A549 (cell line): Measurements from ENCODE around the gene SRRM2. TPM values are rescaled to one million over a fixed set of nuclear protein-coding genes. Genes with fewer than 3 reads are reported as not detected.
A peak's percentile ranks its signal among the peaks of the same experiment; 100 is the strongest.

Source experiments
- ATAC-seq, 2 experiments: fragments of 200-7000 bp in 1 of 2; fragments of >200 bp in 1 of 2; cut with Nextera tagmentation in 1 of 2; cut with Tn5 transposase in 1 of 2; 3 replicates each; pipeline versions ENCODE4 v1.8.0 to v1.9.1; 2018 to 2020; ENCODE audit warnings: mild to moderate bottlenecking in 1 of 2, moderate library complexity in 1 of 2
- CTCF ChIA-PET: fragments of 300-600 bp; sonication (Branson Sonifier 250); formaldehyde crosslinking; extraction: SDS; loops from one replicate; lab custom pipeline; 2021; ENCODE audit warnings: antibody characterized with exemption, inconsistent platforms; lab: Yijun Ruan, JAX
- POLR2A ChIA-PET: fragments of 350-600 bp; formaldehyde crosslinking; extraction: SDS; loops from one replicate; lab custom pipeline; 2021; ENCODE audit warnings: antibody characterized with exemption, inconsistent platforms; lab: Yijun Ruan, JAX
- DNase-seq, 2 experiments: peaks; one replicate each; pipeline versions ENCODE4 v3.0.0 to v3.0.0-alpha.2; 2011 to 2016; ENCODE audit warnings: low read depth in 1 of 2, low spot score in 1 of 2
- FAIRE-seq: peaks from 2 replicates; lab custom pipeline; 2011; peaks lifted over from hg19 to GRCh38; lab: Jason Lieb, UNC
- H3K27ac ChIP-seq, 2 experiments: fragments of >200 bp; sonication (Bioruptor Twin); formaldehyde crosslinking; 3 replicates each; pipeline ENCODE4 v1.5.1; 2016 to 2017
- H3K4me1 ChIP-seq: fragments of >200 bp; sonication (Bioruptor Twin); formaldehyde crosslinking; 3 replicates; pipeline ENCODE4 v1.6.1; 2016
- H3K4me2 ChIP-seq: fragments of >200 bp; sonication (Bioruptor Twin); formaldehyde crosslinking; 3 replicates; pipeline ENCODE4 v1.6.1; 2016
- H3K4me3 ChIP-seq: fragments of >200 bp; sonication (Bioruptor Twin); formaldehyde crosslinking; 3 replicates; pipeline ENCODE4 v1.5.1; 2016
- H3K9me3 ChIP-seq: fragments of >200 bp; sonication (Bioruptor Twin); formaldehyde crosslinking; 3 replicates; pipeline ENCODE4 v1.6.1; 2016
- CBX8 ChIP-seq: fragments of 200-600 bp; sonication (generic); IDR thresholded peaks from 2 replicates; pipeline ENCODE4 v1.6.1; 2016
- CEBPB ChIP-seq, 2 experiments: fragments of >200 bp in 1 of 2; sonication (Bioruptor Twin) in 1 of 2; formaldehyde crosslinking in 1 of 2; IDR thresholded peaks; 2 replicates each; pipeline ENCODE4 v1.6.1; 2012 to 2016
- E2F6 ChIP-seq: IDR thresholded peaks from 2 replicates; pipeline ENCODE4 v1.6.1; 2012; ENCODE audit warnings: low read depth, borderline replicate concordance
- JUNB ChIP-seq: fragments of >200 bp; sonication (Bioruptor Twin); formaldehyde crosslinking; IDR thresholded peaks from 2 replicates; pipeline ENCODE4 v1.6.1; 2016
- KDM5A ChIP-seq: fragments of 200-600 bp; sonication (generic); IDR thresholded peaks from 2 replicates; pipeline ENCODE4 v1.6.1; 2016; ENCODE audit warnings: antibody characterized with exemption, mild to moderate bottlenecking
- NFE2L2 ChIP-seq: fragments of 150-350 bp; conservative IDR thresholded peaks from 2 replicates; pipeline ENCODE4 v1.6.1; 2014; ENCODE audit warnings: low read length
- POLR2A ChIP-seq: IDR thresholded peaks from 2 replicates; pipeline ENCODE4 v1.6.1; 2012; ENCODE audit warnings: mild to moderate bottlenecking, low read length
- TFCP2L1 ChIP-seq: fragments of 250-450 bp; sonication (Bioruptor Pico); IDR thresholded peaks from 2 replicates; pipeline ENCODE4 v1.5.0; 2021; ENCODE audit warnings: mild to moderate bottlenecking
- ZC3H11A ChIP-seq: fragments of 450-650 bp; IDR thresholded peaks from 2 replicates; pipeline ENCODE4 v1.6.1; 2014; ENCODE audit warnings: antibody characterized with exemption, mild to moderate bottlenecking
- ZFP36 ChIP-seq: fragments of 450-650 bp; IDR thresholded peaks from 2 replicates; pipeline ENCODE4 v1.6.1; 2014; ENCODE audit warnings: borderline replicate concordance; ENCODE audit not compliant: partially characterized antibody
- ZSCAN20 ChIP-seq: fragments of 250-450 bp; sonication (Bioruptor Pico); IDR thresholded peaks from 2 replicates; pipeline ENCODE4 v1.8.0; 2022; ENCODE audit warnings: mild to moderate bottlenecking, moderate library complexity
- WGBS: methylation state at CpG from one replicate; pipeline ENCODE4 v1.1.6; 2017; ENCODE audit errors: missing lambda C conversion rate; 5-methylcytosine and 5-hydroxymethylcytosine counted together
- polyA plus RNA-seq, 4 experiments: library from polyadenylated mRNA; depleted of rRNA in 3 of 4; stranded (reverse); fragments of >200 nt; fragmentation: RNase III in 1 of 4; extraction: RNeasy Plus Mini Kit Qiagen cat#74134 plus additional on column Dnase treatment in 1 of 4; gene quantifications; 2 replicates in 3 of 4; 3 replicates in 1 of 4; pipeline ENCODE4 v1.2.3, GENCODE V29; 2011 to 2017
- TF ChIP-seq, protein P1 (sequence below): fragments of >200 bp; sonication (Bioruptor Twin); formaldehyde crosslinking; IDR thresholded peaks from 3 replicates; pipeline ENCODE4 v1.6.1; 2016
- TF ChIP-seq, protein P2 (sequence below): fragments of >200 bp; sonication (Bioruptor Twin); formaldehyde crosslinking; IDR thresholded peaks from 3 replicates; pipeline ENCODE4 v1.5.1; 2016

SRRM2 gene
- polyA plus RNA-seq, 2 of the 4 experiments (the other 2 are of a cell fraction) = 167 to 512 TPM

GRCh38 chr16:2777903-2778629, 25.6 kb downstream of the SRRM2 start:
- FAIRE-seq (no peak), ATAC-seq (peak in 1 of 2 experiments; percentile 38; a peak in 3 of 6 replicates), DNase-seq (no peak)
- Histone ChIP-seq H3K4me3 (peak overlapping the region; percentile 95), H3K4me2 (peak overlapping the region; percentile 96), H3K4me1 (peaks cover 24% of the 10 kb centered on the region), H3K9me3 (no peaks in the 10 kb centered on the region), H3K27ac (peak overlapping the region; percentile 99 to 100)
- CTCF ChIA-PET = interaction anchor here (1.0 to 3.2 kb wide), 6 partner anchors 9 to 90 kb away, joined by 3 to 11 read pairs (median 8); partner anchors contain the start of gene PRSS33
- POLR2A ChIA-PET = interaction anchor here (1.0 to 2.1 kb wide), 3 partner anchors 9 to 90 kb away, joined by 3 to 11 read pairs (median 4); partner anchors contain the start of gene SRRM2
- TF ChIP-seq CEBPB (IDR thresholded peaks at IDR 0.05) (no peak), E2F6 (0 out of 2 replicates have a peak, but pooled peaks have one; percentile 25), POLR2A (peak; percentile 11; the same call in 1 of the 2 replicates), ZC3H11A (no peak)
- TF ChIP-seq, protein P1, sequence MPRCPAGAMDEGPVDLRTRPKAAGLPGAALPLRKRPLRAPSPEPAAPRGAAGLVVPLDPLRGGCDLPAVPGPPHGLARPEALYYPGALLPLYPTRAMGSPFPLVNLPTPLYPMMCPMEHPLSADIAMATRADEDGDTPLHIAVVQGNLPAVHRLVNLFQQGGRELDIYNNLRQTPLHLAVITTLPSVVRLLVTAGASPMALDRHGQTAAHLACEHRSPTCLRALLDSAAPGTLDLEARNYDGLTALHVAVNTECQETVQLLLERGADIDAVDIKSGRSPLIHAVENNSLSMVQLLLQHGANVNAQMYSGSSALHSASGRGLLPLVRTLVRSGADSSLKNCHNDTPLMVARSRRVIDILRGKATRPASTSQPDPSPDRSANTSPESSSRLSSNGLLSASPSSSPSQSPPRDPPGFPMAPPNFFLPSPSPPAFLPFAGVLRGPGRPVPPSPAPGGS = peak; percentile 39; the same call in 1 of the 3 replicates
- 37% methylated on average over 21 of the region's 27 CpGs for WGBS

DNA sequence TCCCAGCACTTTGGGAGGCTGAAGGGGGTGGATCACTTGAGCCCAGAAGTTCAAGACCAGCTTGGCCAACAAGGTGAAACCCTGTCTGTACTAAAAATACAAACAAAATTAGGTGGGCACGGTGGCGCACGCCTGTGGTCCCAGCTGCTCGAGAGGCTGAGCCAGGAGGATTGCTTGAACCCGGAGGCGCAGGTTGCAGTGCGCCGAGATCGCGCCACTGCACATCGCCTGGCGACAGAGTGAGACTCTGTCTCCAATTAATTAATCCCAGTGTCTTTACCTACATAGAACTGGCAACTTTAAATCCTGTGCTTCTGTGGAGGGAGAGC, 26.2 kb downstream of the SRRM2 start:
- POLR2A ChIA-PET = interaction anchor here (1.0 to 2.1 kb wide), 2 partner anchors 26 to 90 kb away, joined by 4 to 11 read pairs; partner anchors contain the start of gene SRRM2
- peak overlapping the region; percentile 95; the same call in 2 of the 3 replicates for H3K4me3 ChIP-seq
- DNase-seq (no peak), ATAC-seq (no peak), FAIRE-seq (no peak)
- peaks cover 19% of the 10 kb centered on the region for H3K4me1 ChIP-seq
- H3K27ac ChIP-seq = peak overlapping the region in 1 of 2 experiments; percentile 100; a peak in 4 of 6 replicates
- CTCF ChIA-PET = interaction anchor here (1.0 to 3.2 kb wide), 6 partner anchors 9 to 90 kb away, joined by 3 to 11 read pairs (median 8); partner anchors contain the start of gene PRSS33
- TF ChIP-seq CEBPB (IDR thresholded peaks at IDR 0.05) (no peak), POLR2A (peak; percentile 2; the same call in 1 of the 2 replicates)
- no peaks in the 10 kb centered on the region for H3K9me3 ChIP-seq
- peak overlapping the region; percentile 96 for H3K4me2 ChIP-seq
- WGBS = 97% methylated on average over 12 of the region's 12 CpGs

DNA sequence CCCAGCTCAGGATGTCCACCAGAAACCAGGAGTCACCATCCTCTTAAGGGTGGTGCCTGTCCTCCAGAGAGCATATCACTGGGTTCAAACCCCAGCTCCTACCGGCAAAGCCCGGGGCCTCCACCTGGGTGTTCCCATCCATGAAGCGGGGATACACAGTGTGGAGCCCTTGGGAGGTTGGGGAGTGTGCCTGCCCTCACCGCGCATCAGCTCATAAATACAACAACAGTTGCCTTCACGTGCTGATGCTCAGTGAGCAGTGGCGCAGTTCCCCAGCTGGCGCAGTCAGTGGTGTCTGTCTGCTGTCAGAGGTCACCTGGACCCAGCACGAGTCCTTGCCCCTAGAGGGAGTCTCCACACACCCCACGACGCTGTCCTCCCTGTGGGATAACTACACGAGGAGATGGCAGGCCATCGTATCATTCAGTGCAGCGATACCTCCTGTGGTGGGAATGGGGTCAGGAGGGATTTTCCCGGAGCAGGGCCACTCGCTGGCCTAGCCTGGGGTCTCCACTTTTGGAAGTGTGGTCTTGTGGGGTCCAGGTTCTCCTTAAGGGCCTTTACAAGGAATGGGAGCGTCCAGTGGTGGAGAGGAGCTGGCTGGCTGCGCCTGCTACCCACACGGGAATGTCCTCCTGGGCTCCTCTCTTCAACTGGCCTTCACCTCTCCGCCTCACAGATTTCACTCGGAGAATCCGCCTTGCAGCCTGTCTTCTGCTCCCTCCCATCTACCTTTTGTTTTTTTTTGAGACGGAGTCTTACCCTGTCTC, 26.9 kb downstream of the SRRM2 start:
- POLR2A ChIA-PET = interaction anchor here (1.0 to 2.1 kb wide), 2 partner anchors 27 to 89 kb away, joined by 4 to 11 read pairs; partner anchors contain the start of gene SRRM2

GRCh38 chr16:2779978-2780898, 27.8 kb downstream of the SRRM2 start:
- WGBS = 78% methylated on average over 17 of the region's 17 CpGs
- H3K4me3 ChIP-seq = no peak overlapping the region
- POLR2A ChIA-PET = no interaction called here
- no peak overlapping the region for H3K27ac ChIP-seq
- no peak for TF ChIP-seq TFCP2L1
- TF ChIP-seq JUNB = no peak
- TF ChIP-seq KDM5A = no peak
- no peak for TF ChIP-seq ZC3H11A
- no peak for TF ChIP-seq CBX8
- TF ChIP-seq ZSCAN20 (CRISPR knock-in tag) = no peak
- no peak for TF ChIP-seq NFE2L2
- TF ChIP-seq, protein P2, sequence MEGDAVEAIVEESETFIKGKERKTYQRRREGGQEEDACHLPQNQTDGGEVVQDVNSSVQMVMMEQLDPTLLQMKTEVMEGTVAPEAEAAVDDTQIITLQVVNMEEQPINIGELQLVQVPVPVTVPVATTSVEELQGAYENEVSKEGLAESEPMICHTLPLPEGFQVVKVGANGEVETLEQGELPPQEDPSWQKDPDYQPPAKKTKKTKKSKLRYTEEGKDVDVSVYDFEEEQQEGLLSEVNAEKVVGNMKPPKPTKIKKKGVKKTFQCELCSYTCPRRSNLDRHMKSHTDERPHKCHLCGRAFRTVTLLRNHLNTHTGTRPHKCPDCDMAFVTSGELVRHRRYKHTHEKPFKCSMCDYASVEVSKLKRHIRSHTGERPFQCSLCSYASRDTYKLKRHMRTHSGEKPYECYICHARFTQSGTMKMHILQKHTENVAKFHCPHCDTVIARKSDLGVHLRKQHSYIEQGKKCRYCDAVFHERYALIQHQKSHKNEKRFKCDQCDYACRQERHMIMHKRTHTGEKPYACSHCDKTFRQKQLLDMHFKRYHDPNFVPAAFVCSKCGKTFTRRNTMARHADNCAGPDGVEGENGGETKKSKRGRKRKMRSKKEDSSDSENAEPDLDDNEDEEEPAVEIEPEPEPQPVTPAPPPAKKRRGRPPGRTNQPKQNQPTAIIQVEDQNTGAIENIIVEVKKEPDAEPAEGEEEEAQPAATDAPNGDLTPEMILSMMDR = no peak
- TF ChIP-seq, all 56 proteins: peak for 0
- no peaks in the 10 kb centered on the region for H3K9me3 ChIP-seq
- DNase-seq (no peak), FAIRE-seq (no peak), ATAC-seq (no peak)
- no peak overlapping the region for H3K4me2 ChIP-seq
- peaks cover 16% of the 10 kb centered on the region for H3K4me1 ChIP-seq
- CTCF ChIA-PET = interaction anchor here (0.8 to 3.2 kb wide), 3 partner anchors 9 to 88 kb away, joined by 3 to 11 read pairs (median 4); no protein-coding TSS in a partner anchor

More for the DNA sequence above, 26.9 kb downstream of the SRRM2 start:
- CTCF ChIA-PET = interaction anchor here (1.0 to 3.2 kb wide), 6 partner anchors 8 to 89 kb away, joined by 3 to 11 read pairs (median 8); partner anchors contain the start of gene PRSS33
- ATAC-seq (no peak), FAIRE-seq (no peak), DNase-seq (no peak)
- Histone ChIP-seq H3K9me3 (no peaks in the 10 kb centered on the region), H3K27ac (no peak overlapping the region; a peak in 1 of 6 replicates), H3K4me3 (no peak overlapping the region), H3K4me1 (peaks cover 19% of the 10 kb centered on the region), H3K4me2 (no peak overlapping the region)
- TF ChIP-seq POLR2A (peak; percentile 28), ZFP36 (no peak)
- 93% methylated on average over 23 of the region's 23 CpGs for WGBS
